A549 (cell line): ENCODE results near the gene MALAT1.
A peak's percentile ranks its signal among the peaks of the same experiment; 100 is the strongest.

ENCODE experiments used
- RAD21 ChIP-seq, 2 experiments: fragments of >200 bp in 1 of 2; sonication (Bioruptor Twin) in 1 of 2; formaldehyde crosslinking in 1 of 2; IDR thresholded peaks in 1 of 2; conservative IDR thresholded peaks in 1 of 2; 2 replicates in 1 of 2; 3 replicates in 1 of 2; pipeline ENCODE4 v1.6.1; 2012 to 2018; ENCODE audit warnings: inconsistent platforms in 1 of 2
- TF ChIP-seq, protein P1 (sequence below): IDR thresholded peaks from 2 replicates; pipeline ENCODE4 v1.6.1; 2012; ENCODE audit warnings: low read depth, borderline replicate concordance
- TF ChIP-seq, protein P2 (sequence below): fragments of >200 bp; sonication (Bioruptor Twin); formaldehyde crosslinking; IDR thresholded peaks from 3 replicates; pipeline ENCODE4 v1.5.1; 2016

DNA sequence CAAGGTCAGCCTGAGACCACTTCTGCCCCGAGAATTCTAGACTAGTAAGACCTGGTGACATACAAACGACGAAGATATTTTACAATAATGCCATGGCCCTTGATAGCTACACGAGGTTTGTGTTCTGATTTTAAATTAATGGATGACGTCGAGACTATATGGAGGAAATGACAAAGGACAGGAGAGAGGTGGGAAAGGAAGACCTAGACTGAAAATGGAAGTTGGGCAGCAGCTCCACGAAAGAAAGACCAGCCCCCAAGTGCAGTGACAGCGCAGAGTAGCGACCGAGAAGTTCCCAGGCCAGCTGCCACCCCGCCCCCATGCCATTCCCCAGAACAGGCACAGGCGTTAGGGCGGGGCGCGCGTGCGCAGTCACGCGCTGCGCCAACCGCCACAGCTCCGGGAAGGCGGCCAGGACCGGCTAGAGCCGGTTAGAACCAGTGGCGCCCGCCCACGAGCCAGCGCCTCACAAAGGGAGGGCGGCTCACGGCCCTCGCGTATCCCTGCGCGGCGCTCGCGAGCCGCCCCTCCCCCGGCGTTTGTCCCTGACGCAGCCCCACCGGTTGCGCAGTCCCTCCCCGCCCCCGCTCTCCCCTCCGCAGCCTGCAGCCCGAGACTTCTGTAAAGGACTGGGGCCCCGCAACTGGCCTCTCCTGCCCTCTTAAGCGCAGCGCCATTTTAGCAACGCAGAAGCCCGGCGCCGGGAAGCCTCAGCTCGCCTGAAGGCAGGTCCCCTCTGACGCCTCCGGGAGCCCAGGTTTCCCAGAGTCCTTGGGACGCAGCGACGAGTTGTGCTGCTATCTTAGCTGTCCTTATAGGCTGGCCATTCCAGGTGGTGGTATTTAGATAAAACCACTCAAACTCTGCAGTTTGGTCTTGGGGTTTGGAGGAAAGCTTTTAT is 1.5 kb upstream of the MALAT1 start:
- TF ChIP-seq, protein P1, sequence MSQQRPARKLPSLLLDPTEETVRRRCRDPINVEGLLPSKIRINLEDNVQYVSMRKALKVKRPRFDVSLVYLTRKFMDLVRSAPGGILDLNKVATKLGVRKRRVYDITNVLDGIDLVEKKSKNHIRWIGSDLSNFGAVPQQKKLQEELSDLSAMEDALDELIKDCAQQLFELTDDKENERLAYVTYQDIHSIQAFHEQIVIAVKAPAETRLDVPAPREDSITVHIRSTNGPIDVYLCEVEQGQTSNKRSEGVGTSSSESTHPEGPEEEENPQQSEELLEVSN = peak; percentile 77
- TF ChIP-seq RAD21 (conservative IDR thresholded peaks at IDR 0.05 in 1 of 2, IDR thresholded peaks at IDR 0.05 in 1 of 2) = peak; percentile 18 to 67; a peak in 4 of 5 replicates
- TF ChIP-seq, protein P2, sequence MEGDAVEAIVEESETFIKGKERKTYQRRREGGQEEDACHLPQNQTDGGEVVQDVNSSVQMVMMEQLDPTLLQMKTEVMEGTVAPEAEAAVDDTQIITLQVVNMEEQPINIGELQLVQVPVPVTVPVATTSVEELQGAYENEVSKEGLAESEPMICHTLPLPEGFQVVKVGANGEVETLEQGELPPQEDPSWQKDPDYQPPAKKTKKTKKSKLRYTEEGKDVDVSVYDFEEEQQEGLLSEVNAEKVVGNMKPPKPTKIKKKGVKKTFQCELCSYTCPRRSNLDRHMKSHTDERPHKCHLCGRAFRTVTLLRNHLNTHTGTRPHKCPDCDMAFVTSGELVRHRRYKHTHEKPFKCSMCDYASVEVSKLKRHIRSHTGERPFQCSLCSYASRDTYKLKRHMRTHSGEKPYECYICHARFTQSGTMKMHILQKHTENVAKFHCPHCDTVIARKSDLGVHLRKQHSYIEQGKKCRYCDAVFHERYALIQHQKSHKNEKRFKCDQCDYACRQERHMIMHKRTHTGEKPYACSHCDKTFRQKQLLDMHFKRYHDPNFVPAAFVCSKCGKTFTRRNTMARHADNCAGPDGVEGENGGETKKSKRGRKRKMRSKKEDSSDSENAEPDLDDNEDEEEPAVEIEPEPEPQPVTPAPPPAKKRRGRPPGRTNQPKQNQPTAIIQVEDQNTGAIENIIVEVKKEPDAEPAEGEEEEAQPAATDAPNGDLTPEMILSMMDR = no peak
